Muscle layer of colon (tissue), 2 donors: ENCODE data around the gene ANKRD22.

Experiments used
- H3K27ac ChIP-seq: one replicate; pipeline ENCODE4 v1.7.0; 2013; ENCODE audit warnings: low read depth, mild to moderate bottlenecking, low read length, moderate library complexity
- H3K27me3 ChIP-seq, 2 donors: one replicate each; pipeline ENCODE4 v1.7.0; 2013; ENCODE audit warnings: low read length in 2 of 2, mild to moderate bottlenecking in 2 of 2; ENCODE audit not compliant: insufficient read depth in 2 of 2, control insufficient read depth in 1 of 2
- H3K36me3 ChIP-seq: one replicate; pipeline ENCODE4 v1.7.0; 2013; ENCODE audit warnings: mild to moderate bottlenecking, low read length; ENCODE audit not compliant: insufficient read depth
- H3K4me1 ChIP-seq: one replicate; pipeline ENCODE4 v1.7.0; 2013; ENCODE audit warnings: mild to moderate bottlenecking, low read length; ENCODE audit not compliant: insufficient read depth
- H3K4me3 ChIP-seq, 2 donors: one replicate each; pipeline ENCODE4 v1.7.0; 2013; ENCODE audit warnings: low read length in 2 of 2, low read depth in 1 of 2, mild to moderate bottlenecking in 1 of 2, moderate library complexity in 1 of 2
- H3K9ac ChIP-seq: one replicate; pipeline ENCODE4 v1.7.0; 2013; ENCODE audit warnings: low read length
- H3K9me3 ChIP-seq: one replicate; pipeline ENCODE4 v1.7.0; 2013; ENCODE audit warnings: mild to moderate bottlenecking, low read length
- donor health status: abdominal sarcoma.
- donor health status: Adenocarcinoma of cecum.

ANKRD22 gene

DNA sequence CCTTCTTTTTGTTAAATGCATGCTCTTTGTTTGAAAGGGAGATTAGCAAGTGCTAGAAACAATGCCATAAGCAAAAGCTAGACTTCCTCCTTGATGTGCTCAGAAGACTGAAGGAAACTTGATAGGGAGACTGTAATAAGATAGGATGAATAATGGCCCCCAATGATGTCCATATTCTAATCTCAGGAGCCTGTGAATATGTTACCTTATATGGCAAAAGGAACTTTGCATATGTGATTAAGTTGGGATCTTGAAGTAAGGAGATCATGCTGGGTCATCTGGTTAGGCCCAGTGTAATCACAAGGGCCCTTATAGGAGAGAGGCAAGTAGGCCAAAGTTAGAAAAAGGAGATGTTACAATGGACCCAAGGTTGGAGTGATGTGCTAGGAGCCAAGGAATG is 62.7 kb downstream of the ANKRD22 start:
- Histone ChIP-seq H3K9ac (no peak overlapping the region), H3K27me3 (no peaks in the 10 kb centered on the region), H3K9me3 (no peaks in the 10 kb centered on the region), H3K27ac (no peak overlapping the region), H3K4me1 (no peaks in the 10 kb centered on the region), H3K4me3 (no peak overlapping the region), H3K36me3 (no peaks in the 10 kb centered on the region)

DNA sequence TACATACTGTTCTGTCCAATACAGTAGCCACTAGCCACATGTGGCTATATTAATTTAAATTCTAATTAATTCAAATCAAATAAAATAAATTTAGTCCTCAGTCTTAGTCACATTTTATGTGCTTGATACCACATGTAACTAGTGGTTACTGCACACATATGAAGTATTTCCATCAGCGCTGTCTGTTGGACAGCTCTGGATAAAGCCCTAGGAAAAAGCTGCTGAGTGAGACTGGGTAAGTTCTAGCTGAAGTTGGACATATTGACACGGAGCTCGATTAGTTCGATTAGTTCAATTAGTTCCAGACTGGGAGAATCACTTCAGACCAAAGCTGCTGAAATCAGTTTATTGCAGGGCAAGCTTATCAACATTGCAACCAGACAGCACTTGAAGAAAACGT is 64.2 kb downstream of the ANKRD22 start:
- Histone ChIP-seq H3K27me3 (no peaks in the 10 kb centered on the region), H3K9ac (no peak overlapping the region), H3K9me3 (no peaks in the 10 kb centered on the region), H3K4me1 (no peaks in the 10 kb centered on the region), H3K36me3 (no peaks in the 10 kb centered on the region), H3K27ac (no peak overlapping the region), H3K4me3 (no peak overlapping the region)

DNA sequence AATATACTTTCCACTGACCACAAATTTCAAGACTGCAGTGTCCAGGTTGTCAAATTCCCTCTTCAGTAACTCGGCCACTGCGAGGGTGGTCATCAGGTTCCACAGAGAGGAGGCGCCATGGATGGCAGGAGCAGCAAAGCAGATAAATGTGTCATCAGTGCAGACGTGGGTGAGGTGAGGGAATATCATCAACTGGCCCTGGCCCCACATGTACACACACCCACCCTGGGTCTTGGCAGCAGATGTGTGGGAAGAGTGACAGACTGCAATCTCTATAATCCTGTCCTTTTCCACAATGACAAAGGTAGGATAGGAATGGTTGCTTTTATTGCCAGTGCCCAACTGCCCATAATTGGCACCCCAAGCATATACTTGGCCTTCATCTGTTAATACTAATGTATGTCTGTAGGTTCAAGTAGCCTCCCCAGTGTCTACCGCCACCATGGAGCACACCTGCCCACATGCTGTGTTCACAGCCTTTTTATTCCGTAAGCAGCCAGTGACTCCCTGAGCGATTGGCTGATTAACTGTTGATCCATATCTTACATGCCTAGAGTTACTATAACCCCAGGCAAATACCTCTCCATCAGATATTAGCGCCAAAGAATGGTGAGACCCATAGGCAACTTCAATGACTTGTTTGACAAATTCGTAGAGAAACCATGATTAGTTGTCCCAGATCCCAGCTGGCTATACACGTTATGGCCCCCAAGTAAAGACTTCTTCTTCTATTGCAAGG is 65.4 kb downstream of the ANKRD22 start:
- Histone ChIP-seq H3K27ac (no peak overlapping the region), H3K36me3 (no peaks in the 10 kb centered on the region), H3K4me1 (no peaks in the 10 kb centered on the region), H3K9ac (no peak overlapping the region), H3K9me3 (no peaks in the 10 kb centered on the region), H3K4me3 (no peak overlapping the region), H3K27me3 (no peaks in the 10 kb centered on the region)

DNA sequence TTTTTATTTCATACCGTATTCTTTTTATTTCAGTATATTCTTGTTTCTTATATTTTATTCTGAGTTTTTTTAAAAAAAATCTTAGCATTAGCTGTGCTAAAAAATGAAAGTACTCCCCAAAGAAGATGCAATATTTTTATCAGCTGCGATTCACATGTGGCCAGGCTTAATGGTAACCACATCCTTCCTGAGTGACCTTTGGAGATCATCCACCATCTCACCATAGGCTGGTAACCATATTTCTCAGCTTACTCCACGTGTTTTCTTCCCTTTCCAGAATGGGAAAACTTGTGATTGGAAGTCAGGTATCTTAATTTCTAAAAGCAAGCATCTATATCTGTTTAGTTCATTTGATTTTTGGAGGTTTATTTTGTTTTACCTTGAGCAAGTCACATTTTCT is 67.9 kb downstream of the ANKRD22 start:
- H3K4me3 ChIP-seq = no peak overlapping the region
- no peak overlapping the region for H3K27ac ChIP-seq
- no peaks in the 10 kb centered on the region for H3K9me3 ChIP-seq
- H3K27me3 ChIP-seq = no peaks in the 10 kb centered on the region
- H3K36me3 ChIP-seq = no peaks in the 10 kb centered on the region
- no peaks in the 10 kb centered on the region for H3K4me1 ChIP-seq
- H3K9ac ChIP-seq = no peak overlapping the region

DNA sequence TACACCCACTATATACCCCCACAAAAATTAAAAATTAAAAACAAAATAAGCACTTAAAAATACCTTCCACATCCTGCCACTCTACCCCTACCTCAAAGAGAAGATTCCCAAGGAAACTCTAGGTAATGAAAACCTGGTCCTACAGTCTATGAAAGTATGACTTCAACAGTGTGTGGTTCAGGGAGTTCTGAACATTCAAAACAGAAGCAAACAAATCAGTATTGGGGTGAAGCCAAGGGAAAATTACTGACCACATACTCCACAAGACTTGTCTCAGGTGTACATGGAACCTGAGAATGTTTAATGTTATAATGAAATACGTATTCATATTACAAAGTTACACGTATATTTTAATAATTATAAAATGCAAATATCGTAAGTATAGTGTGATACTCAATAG is 69.4 kb downstream of the ANKRD22 start:
- no peak overlapping the region for H3K27ac ChIP-seq
- H3K27me3 ChIP-seq = no peaks in the 10 kb centered on the region
- H3K36me3 ChIP-seq = no peaks in the 10 kb centered on the region
- no peak overlapping the region for H3K4me3 ChIP-seq
- H3K9ac ChIP-seq = no peak overlapping the region
- no peaks in the 10 kb centered on the region for H3K4me1 ChIP-seq
- H3K9me3 ChIP-seq = no peaks in the 10 kb centered on the region

DNA sequence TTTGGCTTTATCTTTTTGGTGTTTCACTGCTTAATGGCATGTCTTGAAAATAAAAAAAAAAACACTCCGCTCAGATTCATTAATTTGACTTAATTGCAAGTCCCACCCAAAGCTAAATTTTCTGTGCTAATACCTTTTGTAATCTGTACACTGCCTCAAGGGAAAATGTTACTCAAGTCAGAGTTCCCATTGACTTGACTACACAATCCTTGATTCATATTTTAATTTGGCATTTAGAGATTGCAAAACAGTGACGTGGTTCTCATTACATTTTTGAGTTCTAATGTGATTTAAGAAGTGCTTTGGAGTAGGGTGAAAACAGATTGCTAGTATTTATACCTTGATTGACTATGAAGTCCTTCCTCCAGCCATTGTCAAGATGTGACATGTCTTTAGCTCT is 70.4 kb downstream of the ANKRD22 start:
- no peaks in the 10 kb centered on the region for H3K9me3 ChIP-seq
- H3K36me3 ChIP-seq = no peaks in the 10 kb centered on the region
- no peak overlapping the region for H3K4me3 ChIP-seq
- no peak overlapping the region for H3K9ac ChIP-seq
- H3K27ac ChIP-seq = no peak overlapping the region
- H3K4me1 ChIP-seq = no peaks in the 10 kb centered on the region
- no peaks in the 10 kb centered on the region for H3K27me3 ChIP-seq
